SK-N-SH (cell line): ENCODE data around the gene SVIL.

ENCODE experiments used
- EP300 ChIP-seq, 2 experiments: IDR thresholded peaks; 2 replicates each; pipeline versions ENCODE4 v1.4.0 to v1.6.1; 2012; ENCODE audit warnings: borderline replicate concordance in 1 of 2, low read depth in 1 of 2, low read length in 1 of 2
- EZH2phosphoT487 ChIP-seq: fragments of 200-600 bp; sonication (generic); IDR thresholded peaks from 2 replicates; pipeline ENCODE4 v1.6.1; 2017; ENCODE audit warnings: low read depth, mixed run types, mild to moderate bottlenecking, antibody characterized with exemption, moderate library complexity, borderline replicate concordance
- JUND ChIP-seq: IDR thresholded peaks from 2 replicates; pipeline ENCODE4 v1.4.0; 2012
- RAD21 ChIP-seq: IDR thresholded peaks from 2 replicates; pipeline ENCODE4 v1.6.1; 2012; ENCODE audit warnings: mild to moderate bottlenecking, low read length
- RCOR1 ChIP-seq: fragments of 150-350 bp; IDR thresholded peaks from 2 replicates; pipeline ENCODE4 v1.6.1; 2017; ENCODE audit warnings: antibody characterized with exemption, low read length
- RFX5 ChIP-seq: IDR thresholded peaks from 2 replicates; pipeline ENCODE4 v1.6.1; 2012; ENCODE audit warnings: mild to moderate bottlenecking, improper control_type of control experiment, low read length
- TAF1 ChIP-seq: IDR thresholded peaks from 2 replicates; pipeline ENCODE4 v1.6.1; 2012; ENCODE audit warnings: low read depth, mild to moderate bottlenecking, low read length, moderate library complexity, borderline replicate concordance
- TF ChIP-seq, protein P1 (sequence below): fragments of 200-600 bp; sonication (generic); IDR thresholded peaks from 2 replicates; pipeline ENCODE4 v1.6.1; 2017; ENCODE audit warnings: antibody characterized with exemption, mild to moderate bottlenecking, moderate library complexity
- TF ChIP-seq, protein P2 (sequence below): IDR thresholded peaks from 2 replicates; pipeline ENCODE4 v1.4.0; 2012; ENCODE audit warnings: low read depth
- TF ChIP-seq, protein P3 (sequence below): IDR thresholded peaks from 2 replicates; pipeline ENCODE4 v1.6.1; 2012; ENCODE audit warnings: mild to moderate bottlenecking, low read depth, low read length, moderate library complexity

DNA sequence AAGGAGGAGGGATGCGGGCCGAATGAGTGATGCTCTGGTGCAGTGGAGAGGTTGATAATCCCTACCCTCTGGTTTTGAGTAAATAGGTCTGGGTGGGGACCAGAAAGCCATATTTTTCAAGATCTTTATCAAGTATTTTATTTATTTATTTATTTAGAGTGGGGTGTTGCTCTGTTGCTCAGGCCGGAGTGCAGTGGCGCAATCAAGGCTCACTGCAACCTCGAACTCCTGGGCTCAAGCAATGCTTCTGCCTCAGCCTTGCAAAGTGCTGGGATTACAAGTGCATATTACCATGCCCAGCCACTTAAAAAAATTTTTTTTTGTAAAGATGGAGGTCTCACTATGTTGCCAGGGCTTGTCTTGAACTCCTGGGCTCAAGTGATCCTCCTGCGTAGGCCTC lies 21.6 kb downstream of the SVIL start:
- TF ChIP-seq, protein P1, sequence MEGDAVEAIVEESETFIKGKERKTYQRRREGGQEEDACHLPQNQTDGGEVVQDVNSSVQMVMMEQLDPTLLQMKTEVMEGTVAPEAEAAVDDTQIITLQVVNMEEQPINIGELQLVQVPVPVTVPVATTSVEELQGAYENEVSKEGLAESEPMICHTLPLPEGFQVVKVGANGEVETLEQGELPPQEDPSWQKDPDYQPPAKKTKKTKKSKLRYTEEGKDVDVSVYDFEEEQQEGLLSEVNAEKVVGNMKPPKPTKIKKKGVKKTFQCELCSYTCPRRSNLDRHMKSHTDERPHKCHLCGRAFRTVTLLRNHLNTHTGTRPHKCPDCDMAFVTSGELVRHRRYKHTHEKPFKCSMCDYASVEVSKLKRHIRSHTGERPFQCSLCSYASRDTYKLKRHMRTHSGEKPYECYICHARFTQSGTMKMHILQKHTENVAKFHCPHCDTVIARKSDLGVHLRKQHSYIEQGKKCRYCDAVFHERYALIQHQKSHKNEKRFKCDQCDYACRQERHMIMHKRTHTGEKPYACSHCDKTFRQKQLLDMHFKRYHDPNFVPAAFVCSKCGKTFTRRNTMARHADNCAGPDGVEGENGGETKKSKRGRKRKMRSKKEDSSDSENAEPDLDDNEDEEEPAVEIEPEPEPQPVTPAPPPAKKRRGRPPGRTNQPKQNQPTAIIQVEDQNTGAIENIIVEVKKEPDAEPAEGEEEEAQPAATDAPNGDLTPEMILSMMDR, result no peak
- TF ChIP-seq, protein P2, sequence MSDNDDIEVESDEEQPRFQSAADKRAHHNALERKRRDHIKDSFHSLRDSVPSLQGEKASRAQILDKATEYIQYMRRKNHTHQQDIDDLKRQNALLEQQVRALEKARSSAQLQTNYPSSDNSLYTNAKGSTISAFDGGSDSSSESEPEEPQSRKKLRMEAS, result no peak
- no peak for TF ChIP-seq EP300 (IDR thresholded peaks at IDR 0.05; ENCODE audit: borderline replicate concordance in 1 of 2, low read depth in 1 of 2, low read length in 1 of 2)
- no peak for TF ChIP-seq RCOR1
- TF ChIP-seq JUND, result no peak
- TF ChIP-seq EZH2phosphoT487, result no peak
- TF ChIP-seq RFX5, result no peak
- no peak for TF ChIP-seq RAD21
- TF ChIP-seq, protein P3, sequence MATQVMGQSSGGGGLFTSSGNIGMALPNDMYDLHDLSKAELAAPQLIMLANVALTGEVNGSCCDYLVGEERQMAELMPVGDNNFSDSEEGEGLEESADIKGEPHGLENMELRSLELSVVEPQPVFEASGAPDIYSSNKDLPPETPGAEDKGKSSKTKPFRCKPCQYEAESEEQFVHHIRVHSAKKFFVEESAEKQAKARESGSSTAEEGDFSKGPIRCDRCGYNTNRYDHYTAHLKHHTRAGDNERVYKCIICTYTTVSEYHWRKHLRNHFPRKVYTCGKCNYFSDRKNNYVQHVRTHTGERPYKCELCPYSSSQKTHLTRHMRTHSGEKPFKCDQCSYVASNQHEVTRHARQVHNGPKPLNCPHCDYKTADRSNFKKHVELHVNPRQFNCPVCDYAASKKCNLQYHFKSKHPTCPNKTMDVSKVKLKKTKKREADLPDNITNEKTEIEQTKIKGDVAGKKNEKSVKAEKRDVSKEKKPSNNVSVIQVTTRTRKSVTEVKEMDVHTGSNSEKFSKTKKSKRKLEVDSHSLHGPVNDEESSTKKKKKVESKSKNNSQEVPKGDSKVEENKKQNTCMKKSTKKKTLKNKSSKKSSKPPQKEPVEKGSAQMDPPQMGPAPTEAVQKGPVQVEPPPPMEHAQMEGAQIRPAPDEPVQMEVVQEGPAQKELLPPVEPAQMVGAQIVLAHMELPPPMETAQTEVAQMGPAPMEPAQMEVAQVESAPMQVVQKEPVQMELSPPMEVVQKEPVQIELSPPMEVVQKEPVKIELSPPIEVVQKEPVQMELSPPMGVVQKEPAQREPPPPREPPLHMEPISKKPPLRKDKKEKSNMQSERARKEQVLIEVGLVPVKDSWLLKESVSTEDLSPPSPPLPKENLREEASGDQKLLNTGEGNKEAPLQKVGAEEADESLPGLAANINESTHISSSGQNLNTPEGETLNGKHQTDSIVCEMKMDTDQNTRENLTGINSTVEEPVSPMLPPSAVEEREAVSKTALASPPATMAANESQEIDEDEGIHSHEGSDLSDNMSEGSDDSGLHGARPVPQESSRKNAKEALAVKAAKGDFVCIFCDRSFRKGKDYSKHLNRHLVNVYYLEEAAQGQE, result no peak
- TF ChIP-seq TAF1, result no peak
